ENCODE results near the gene ECI1. TPM values are rescaled to one million over a fixed set of nuclear protein-coding genes. Genes with fewer than 3 reads are reported as not detected.

The ECI1 gene
- total and polyA plus RNA-seq, 2 of the 4 experiments (the other 2 are of a cell fraction) = 20.3 to 30.1 TPM

- Histone ChIP-seq H3K18ac (ENCODE audit: low read depth, low read length) (no peak overlapping the region), H4K20me1 (ENCODE audit: insufficient read depth, low read length) (peaks cover 47% of the 10 kb centered on the region), H3K56ac (ENCODE audit: extremely low read depth, insufficient read depth, low read length) (no peak overlapping the region), H3K27me3 (ENCODE audit: control insufficient read depth, insufficient read depth, low read length) (no peaks in the 10 kb centered on the region), H3K79me1 (ENCODE audit: low read depth in 1 of 2, low read length in 2 of 2) (peaks cover 24 to 54% of the 10 kb centered on the region in 2 experiments), H2BK5ac (ENCODE audit: low read depth, low read length, poor library complexity, severe bottlenecking) (no peak overlapping the region), H3K9me1 (ENCODE audit: insufficient read depth, low read length) (peaks cover 3% of the 10 kb centered on the region), H3K9ac (ENCODE audit: low read depth, low read length) (no peak overlapping the region), H2BK15ac (ENCODE audit: low read depth, low read length) (no peak overlapping the region), H3K4me1 (ENCODE audit: control insufficient read depth, insufficient read depth, low read length) (no peaks in the 10 kb centered on the region), H4K5ac (ENCODE audit: low read depth, low read length) (no peak overlapping the region), H3K4ac (ENCODE audit: low read depth, low read length) (no peak overlapping the region), H3K4me2 (ENCODE audit: low read depth, low read length) (no peak overlapping the region), H3K36me3 (ENCODE audit: control insufficient read depth, insufficient read depth, low read length) (peaks cover 60% of the 10 kb centered on the region), H3K23ac (ENCODE audit: low read depth, low read length) (no peak overlapping the region), H3K27ac (ENCODE audit: insufficient read depth, low read length) (no peak overlapping the region), H2BK120ac (ENCODE audit: low read depth, low read length) (no peak overlapping the region), H4K8ac (ENCODE audit: low read depth in 2 of 2, low read length in 2 of 2) (no peak overlapping the region), H4K91ac (ENCODE audit: insufficient read depth, low read depth, low read length) (no peak overlapping the region), H3K14ac (replicated peaks; ENCODE audit: low read depth, low read length) (no peak overlapping the region), H2AFZ (replicated peaks; ENCODE audit: low read length, poor library complexity) (no peak overlapping the region), H2BK20ac (ENCODE audit: low read depth, low read length) (no peak overlapping the region), H2AK5ac (ENCODE audit: low read depth, low read length) (no peak overlapping the region), H2AK9ac (replicated peaks; ENCODE audit: low read depth, low read length, poor library complexity) (no peak overlapping the region), H3K9me3 (ENCODE audit: control insufficient read depth, insufficient read depth, low read length) (no peaks in the 10 kb centered on the region), H3K4me3 (ENCODE audit: insufficient read depth, low read depth, low read length) (no peak overlapping the region)
- no peak for ATAC-seq (ENCODE audit: low read depth)
- TF ChIP-seq MAZ (IDR thresholded peaks at IDR 0.05; ENCODE audit: borderline replicate concordance, low read depth, low read length) (no peak), MAFK (IDR thresholded peaks at IDR 0.05; ENCODE audit: low read depth, low read length) (no peak), CEBPB (IDR thresholded peaks at IDR 0.05; ENCODE audit: low read depth, low read length) (no peak), CHD1 (IDR thresholded peaks at IDR 0.05; ENCODE audit: low read depth, low read length) (no peak), FOS (IDR thresholded peaks at IDR 0.05; ENCODE audit: low read depth, low read length) (no peak), RCOR1 (IDR thresholded peaks at IDR 0.05; ENCODE audit: insufficient replicate concordance, low read length) (no peak), ELK1 (IDR thresholded peaks at IDR 0.05; ENCODE audit: borderline replicate concordance, low read depth, low read length) (no peak), POLR2A (IDR thresholded peaks at IDR 0.05; ENCODE audit: low read depth, low read length) (no peak)
- TF ChIP-seq, protein P1, sequence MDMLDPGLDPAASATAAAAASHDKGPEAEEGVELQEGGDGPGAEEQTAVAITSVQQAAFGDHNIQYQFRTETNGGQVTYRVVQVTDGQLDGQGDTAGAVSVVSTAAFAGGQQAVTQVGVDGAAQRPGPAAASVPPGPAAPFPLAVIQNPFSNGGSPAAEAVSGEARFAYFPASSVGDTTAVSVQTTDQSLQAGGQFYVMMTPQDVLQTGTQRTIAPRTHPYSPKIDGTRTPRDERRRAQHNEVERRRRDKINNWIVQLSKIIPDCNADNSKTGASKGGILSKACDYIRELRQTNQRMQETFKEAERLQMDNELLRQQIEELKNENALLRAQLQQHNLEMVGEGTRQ (IDR thresholded peaks at IDR 0.05; ENCODE audit: low read depth, low read length) = no peak
- TF ChIP-seq, protein P2, sequence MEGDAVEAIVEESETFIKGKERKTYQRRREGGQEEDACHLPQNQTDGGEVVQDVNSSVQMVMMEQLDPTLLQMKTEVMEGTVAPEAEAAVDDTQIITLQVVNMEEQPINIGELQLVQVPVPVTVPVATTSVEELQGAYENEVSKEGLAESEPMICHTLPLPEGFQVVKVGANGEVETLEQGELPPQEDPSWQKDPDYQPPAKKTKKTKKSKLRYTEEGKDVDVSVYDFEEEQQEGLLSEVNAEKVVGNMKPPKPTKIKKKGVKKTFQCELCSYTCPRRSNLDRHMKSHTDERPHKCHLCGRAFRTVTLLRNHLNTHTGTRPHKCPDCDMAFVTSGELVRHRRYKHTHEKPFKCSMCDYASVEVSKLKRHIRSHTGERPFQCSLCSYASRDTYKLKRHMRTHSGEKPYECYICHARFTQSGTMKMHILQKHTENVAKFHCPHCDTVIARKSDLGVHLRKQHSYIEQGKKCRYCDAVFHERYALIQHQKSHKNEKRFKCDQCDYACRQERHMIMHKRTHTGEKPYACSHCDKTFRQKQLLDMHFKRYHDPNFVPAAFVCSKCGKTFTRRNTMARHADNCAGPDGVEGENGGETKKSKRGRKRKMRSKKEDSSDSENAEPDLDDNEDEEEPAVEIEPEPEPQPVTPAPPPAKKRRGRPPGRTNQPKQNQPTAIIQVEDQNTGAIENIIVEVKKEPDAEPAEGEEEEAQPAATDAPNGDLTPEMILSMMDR (conservative IDR thresholded peaks at IDR 0.05; ENCODE audit: low read depth, low read length) = no peak
- CTCF ChIA-PET = interaction anchor here (1.1 kb wide), 1 partner anchor 9 kb away, joined by 4 read pairs; the partner anchor contains the start of gene ECI1
- POLR2A ChIA-PET (ENCODE audit: unreplicated experiment) = no interaction called here
- intact Hi-C loops (cut with micrococcal nuclease) = no loop called here
- no CpG with 5 or more reads among the region's 8 CpGs for WGBS, 2 experiments (ENCODE audit: extremely low coverage in 2 of 2, insufficient read length in 1 of 2)
- dilution Hi-C loops (cut with HindIII; ENCODE audit: low sequenced_read_pairs, unreplicated experiment) = no loop called here
- no peak for DNase-seq
- in situ Hi-C loops (cut with MboI; ENCODE audit: low sequenced_read_pairs) = no loop called here
- BruUV-seq (replicated peaks) = no TSS peak
Measured at GRCh38 chr16:2260250-2260649, 8.9 kb upstream of the ECI1 start.

All from IMR-90 (cell line).